CD4-positive, alpha-beta memory T cell (primary cell): ENCODE results near the gene SYNPR. TPM values are rescaled to one million over a fixed set of nuclear protein-coding genes. Genes with fewer than 3 reads are reported as not detected.

Experiments
- CTCF ChIA-PET: fragments of 350-600 bp; sonication (Branson Sonifier 250); formaldehyde crosslinking; loops from one replicate; lab custom pipeline; 2021; ENCODE audit warnings: inconsistent platforms; ENCODE audit not compliant: partially characterized antibody; lab: Charles Lee
- POLR2A ChIA-PET: fragments of 350-600 bp; sonication (Branson Sonifier 250); formaldehyde crosslinking; loops from one replicate; lab custom pipeline; 2021; ENCODE audit not compliant: partially characterized antibody; lab: Charles Lee
- DNase-seq, 5 donors: peaks; one replicate each; pipeline versions ENCODE4 v3.0.0 to v3.0.0-alpha.2; 2020 to 2022; ENCODE audit warnings: mixed read lengths in 1 of 5
- H3K27ac ChIP-seq: one replicate; pipeline ENCODE4 v1.7.0; 2013; ENCODE audit warnings: low read depth, low read length
- H3K27me3 ChIP-seq: 2 replicates; pipeline ENCODE4 v1.7.0; 2013; ENCODE audit warnings: mild to moderate bottlenecking, low read length, moderate library complexity; ENCODE audit not compliant: insufficient read depth
- H3K36me3 ChIP-seq: 2 replicates; pipeline ENCODE4 v1.7.0; 2013; ENCODE audit warnings: mild to moderate bottlenecking, low read length, moderate library complexity; ENCODE audit not compliant: insufficient read depth
- H3K4me1 ChIP-seq: 2 replicates; pipeline ENCODE4 v1.7.0; 2013; ENCODE audit warnings: mild to moderate bottlenecking, low read length, moderate library complexity; ENCODE audit not compliant: insufficient read depth
- H3K4me3 ChIP-seq, 2 donors: one replicate each; pipeline ENCODE4 v1.7.0; 2013; ENCODE audit warnings: low read length in 2 of 2, mild to moderate bottlenecking in 1 of 2
- H3K9me3 ChIP-seq, 2 donors: one replicate each; pipeline ENCODE4 v1.7.0; 2013; ENCODE audit warnings: low read length in 2 of 2, control low read depth in 1 of 2; ENCODE audit not compliant: control insufficient read depth in 1 of 2
- H3K27ac Mint-ChIP-seq, 7 donors: one replicate each; pipeline ENCODE4 v1.8.0; 2020 to 2021; ENCODE audit warnings: mixed read lengths in 7 of 7, mild to moderate bottlenecking in 6 of 7, inconsistent platforms in 3 of 7, moderate library complexity in 3 of 7
- H3K27me3 Mint-ChIP-seq, 2 donors: one replicate each; pipeline ENCODE4 v1.8.0; 2020 to 2021; ENCODE audit warnings: mixed read lengths in 2 of 2
- H3K36me3 Mint-ChIP-seq, 2 donors: one replicate each; pipeline ENCODE4 v1.8.0; 2020 to 2021; ENCODE audit warnings: mixed read lengths in 2 of 2, inconsistent platforms in 1 of 2, mild to moderate bottlenecking in 1 of 2
- H3K4me1 Mint-ChIP-seq, 4 donors: one replicate each; pipeline ENCODE4 v1.8.0; 2020 to 2021; ENCODE audit warnings: mixed read lengths in 4 of 4, mild to moderate bottlenecking in 1 of 4
- H3K4me3 Mint-ChIP-seq, 8 donors: one replicate each; pipeline ENCODE4 v1.8.0; 2020 to 2021; ENCODE audit warnings: mixed read lengths in 8 of 8, mild to moderate bottlenecking in 7 of 8, moderate library complexity in 6 of 8, inconsistent platforms in 3 of 8
- H3K9me3 Mint-ChIP-seq, 8 donors: one replicate each; pipeline ENCODE4 v1.8.0; 2020 to 2021; ENCODE audit warnings: mixed read lengths in 8 of 8, mild to moderate bottlenecking in 5 of 8, inconsistent platforms in 3 of 8, moderate library complexity in 1 of 8
- intact Hi-C: fragments of 100-400 bp; cut with micrococcal nuclease; formaldehyde crosslinking; loops from one replicate; pipeline ENCODE4 v1.15.1; 2023
- polyA plus RNA-seq, 2 donors: library from polyadenylated mRNA; unstranded; fragments of 300-500 nt; fragmentation: Illumina TruSeq; gene quantifications; one replicate each; pipeline ENCODE4 v1.2.3, GENCODE V29; 2021
- total RNA-seq, 2 experiments: library from RNA; stranded (reverse); gene quantifications; one replicate each; pipeline ENCODE4 v1.2.3, GENCODE V29; 2021

SYNPR gene
- total and polyA plus RNA-seq, 4 experiments from 2014 or later, result not detected

- peaks cover 0 to 2% (median 0%) of the 10 kb centered on the region in 8 donors for H3K9me3 Mint-ChIP-seq
- POLR2A ChIA-PET, result no interaction called here
- no peak overlapping the region for H3K27ac ChIP-seq
- H3K27me3 ChIP-seq, result no peaks in the 10 kb centered on the region
- no peaks in the 10 kb centered on the region for H3K4me1 Mint-ChIP-seq
- DNase-seq, result no peak
- no peaks in the 10 kb centered on the region for H3K4me1 ChIP-seq
- H3K4me3 ChIP-seq, result no peak overlapping the region
- no peaks in the 10 kb centered on the region for H3K36me3 ChIP-seq
- H3K27me3 Mint-ChIP-seq, result peaks cover 0 to 2% of the 10 kb centered on the region in 2 donors
- no peaks in the 10 kb centered on the region for H3K36me3 Mint-ChIP-seq
- H3K9me3 ChIP-seq, result no peaks in the 10 kb centered on the region
- no peak overlapping the region for H3K27ac Mint-ChIP-seq
- intact Hi-C loops, result no loop called here
- H3K4me3 Mint-ChIP-seq, result no peak overlapping the region
- CTCF ChIA-PET, result no interaction called here
These were observed 87.6 kb downstream of the SYNPR start for GRCh38 chr3:63365671-63366070.

DNA sequence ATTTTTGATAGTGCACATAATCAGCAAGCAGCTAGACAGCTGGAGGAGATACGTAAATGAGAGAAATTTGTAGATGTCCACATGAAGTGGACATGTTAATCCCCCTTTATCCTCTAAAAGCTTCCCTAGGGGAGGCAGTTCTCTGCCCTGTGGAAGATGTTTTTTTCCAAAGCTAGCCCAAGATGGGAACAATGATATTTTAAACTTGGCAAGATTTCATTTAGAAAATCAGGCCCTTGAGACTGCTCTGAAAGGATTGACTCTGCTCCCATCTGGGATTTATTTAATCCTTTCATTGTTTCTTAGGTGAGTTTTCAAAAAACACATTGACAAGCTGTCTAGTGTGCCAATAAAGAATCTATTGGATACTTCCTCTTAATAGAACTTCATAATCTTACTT is 92.0 kb downstream of the SYNPR start:
- H3K4me3 ChIP-seq, result no peak overlapping the region
- H3K4me1 ChIP-seq, result no peaks in the 10 kb centered on the region
- Mint-ChIP-seq H3K9me3 (peaks cover 0 to 2% (median 0%) of the 10 kb centered on the region in 8 donors), H3K4me3 (no peak overlapping the region), H3K4me1 (no peaks in the 10 kb centered on the region), H3K27me3 (peaks cover 0 to 5% of the 10 kb centered on the region in 2 donors), H3K36me3 (no peaks in the 10 kb centered on the region), H3K27ac (no peak overlapping the region)
- no peaks in the 10 kb centered on the region for H3K27me3 ChIP-seq
- no peak for DNase-seq
- intact Hi-C loops, result no loop called here
- no peaks in the 10 kb centered on the region for H3K9me3 ChIP-seq
- H3K36me3 ChIP-seq, result no peaks in the 10 kb centered on the region
- ChIA-PET CTCF (no interaction called here), POLR2A (no interaction called here)
- H3K27ac ChIP-seq, result no peak overlapping the region

DNA sequence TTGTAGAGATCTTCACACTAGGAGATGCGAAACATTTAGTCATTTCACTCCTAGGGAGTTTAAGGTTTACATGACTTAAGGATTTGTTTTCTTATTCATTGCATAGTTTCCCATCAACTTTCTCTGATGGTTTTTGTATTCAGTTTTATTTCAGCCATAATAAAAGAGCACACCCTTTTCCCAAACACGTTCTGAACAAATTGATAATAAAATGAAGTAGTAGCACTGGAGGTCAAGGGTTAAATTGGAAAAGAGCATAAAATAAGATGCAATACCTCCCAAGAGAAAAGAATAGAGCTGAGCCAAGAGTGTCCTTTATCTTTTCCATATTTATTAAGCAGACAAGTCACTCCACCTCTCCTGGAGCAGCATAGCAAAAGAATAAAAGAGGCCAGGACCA is 104.9 kb downstream of the SYNPR start:
- Histone ChIP-seq H3K9me3 (no peaks in the 10 kb centered on the region), H3K4me3 (no peak overlapping the region), H3K4me1 (no peaks in the 10 kb centered on the region), H3K36me3 (no peaks in the 10 kb centered on the region), H3K27me3 (no peaks in the 10 kb centered on the region), H3K27ac (no peak overlapping the region)
- ChIA-PET CTCF (no interaction called here), POLR2A (no interaction called here)
- no peak overlapping the region for H3K27ac Mint-ChIP-seq
- no peak for DNase-seq
- H3K9me3 Mint-ChIP-seq, result peaks cover 0 to 6% (median 1%) of the 10 kb centered on the region in 8 donors
- intact Hi-C loops, result no loop called here
- H3K4me1 Mint-ChIP-seq, result no peaks in the 10 kb centered on the region
- no peak overlapping the region for H3K4me3 Mint-ChIP-seq
- no peaks in the 10 kb centered on the region for H3K36me3 Mint-ChIP-seq
- H3K27me3 Mint-ChIP-seq, result no peaks in the 10 kb centered on the region

DNA sequence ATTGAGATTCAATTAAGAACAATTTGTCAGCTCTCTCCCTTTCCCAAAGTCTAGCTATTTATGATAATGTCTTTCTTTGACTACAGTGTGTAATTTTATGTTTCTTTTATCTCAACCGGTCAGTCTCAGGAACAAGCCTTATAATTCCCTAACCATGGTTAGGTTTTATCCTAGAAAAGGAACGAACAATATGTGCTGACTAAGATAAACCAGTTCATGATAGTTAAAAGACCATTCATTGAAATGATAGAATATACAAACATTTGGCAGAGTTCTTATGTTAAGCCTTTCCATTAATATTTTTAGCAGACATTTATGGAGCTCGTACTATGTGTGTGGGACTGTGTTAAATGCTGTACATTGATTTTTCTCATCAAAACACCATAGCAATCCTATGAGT is 106.3 kb downstream of the SYNPR start:
- CTCF ChIA-PET, result interaction anchor here (1.7 kb wide), 1 partner anchor 32 kb away, joined by 3 read pairs; no protein-coding TSS in a partner anchor
- Histone ChIP-seq H3K36me3 (no peaks in the 10 kb centered on the region), H3K4me1 (no peaks in the 10 kb centered on the region), H3K27me3 (no peaks in the 10 kb centered on the region), H3K4me3 (no peak overlapping the region), H3K27ac (no peak overlapping the region), H3K9me3 (no peaks in the 10 kb centered on the region)
- no peaks in the 10 kb centered on the region for H3K36me3 Mint-ChIP-seq
- POLR2A ChIA-PET, result no interaction called here
- intact Hi-C loops, result no loop called here
- no peaks in the 10 kb centered on the region for H3K27me3 Mint-ChIP-seq
- no peak overlapping the region for H3K4me3 Mint-ChIP-seq
- no peak for DNase-seq
- no peak overlapping the region for H3K27ac Mint-ChIP-seq
- H3K9me3 Mint-ChIP-seq, result peaks cover 0 to 6% (median 1%) of the 10 kb centered on the region in 8 donors
- no peaks in the 10 kb centered on the region for H3K4me1 Mint-ChIP-seq

DNA sequence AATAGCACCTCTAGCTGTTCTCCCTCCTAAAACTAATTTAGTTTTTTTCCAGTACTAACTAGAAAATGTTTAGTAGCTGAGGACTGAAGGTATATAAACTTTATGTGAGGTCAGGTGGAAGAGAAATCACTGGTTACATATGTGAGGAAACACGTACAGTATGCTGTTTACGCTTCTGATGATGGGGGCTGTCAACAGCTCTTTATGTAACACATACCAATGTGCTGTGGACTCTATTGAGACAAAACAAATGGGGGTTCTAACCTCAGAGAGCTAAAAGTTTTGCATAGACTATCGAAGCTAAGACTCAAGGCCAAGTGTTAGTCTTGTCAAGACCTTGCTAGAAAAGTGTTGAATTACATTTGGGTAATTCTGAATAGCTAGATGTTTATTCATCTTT is 107.5 kb downstream of the SYNPR start:
- peaks cover 0 to 4% (median 1%) of the 10 kb centered on the region in 8 donors for H3K9me3 Mint-ChIP-seq
- H3K9me3 ChIP-seq, result no peaks in the 10 kb centered on the region
- no peak overlapping the region for H3K27ac ChIP-seq
- H3K36me3 Mint-ChIP-seq, result no peaks in the 10 kb centered on the region
- H3K4me1 ChIP-seq, result no peaks in the 10 kb centered on the region
- intact Hi-C loops, result no loop called here
- CTCF ChIA-PET, result interaction anchor here (1.7 kb wide), 1 partner anchor 33 kb away, joined by 3 read pairs; no protein-coding TSS in a partner anchor
- H3K27ac Mint-ChIP-seq, result no peak overlapping the region
- H3K4me3 Mint-ChIP-seq, result no peak overlapping the region
- H3K4me1 Mint-ChIP-seq, result no peaks in the 10 kb centered on the region
- H3K27me3 Mint-ChIP-seq, result no peaks in the 10 kb centered on the region
- POLR2A ChIA-PET, result no interaction called here
- no peak overlapping the region for H3K4me3 ChIP-seq
- no peaks in the 10 kb centered on the region for H3K27me3 ChIP-seq
- no peak for DNase-seq
- H3K36me3 ChIP-seq, result no peaks in the 10 kb centered on the region

- Histone ChIP-seq H3K27ac (no peak overlapping the region), H3K4me3 (no peak overlapping the region), H3K27me3 (no peaks in the 10 kb centered on the region), H3K4me1 (no peaks in the 10 kb centered on the region), H3K9me3 (no peaks in the 10 kb centered on the region), H3K36me3 (no peaks in the 10 kb centered on the region)
- Mint-ChIP-seq H3K36me3 (no peaks in the 10 kb centered on the region), H3K27me3 (no peaks in the 10 kb centered on the region), H3K4me1 (no peaks in the 10 kb centered on the region), H3K4me3 (no peak overlapping the region), H3K27ac (no peak overlapping the region), H3K9me3 (peaks cover 0 to 6% (median under 1%) of the 10 kb centered on the region in 8 donors)
- CTCF ChIA-PET, result no interaction called here
- POLR2A ChIA-PET, result no interaction called here
- DNase-seq, result no peak
- intact Hi-C loops, result no loop called here
These were observed 108.5 kb downstream of the SYNPR start for GRCh38 chr3:63386568-63386967.

DNA sequence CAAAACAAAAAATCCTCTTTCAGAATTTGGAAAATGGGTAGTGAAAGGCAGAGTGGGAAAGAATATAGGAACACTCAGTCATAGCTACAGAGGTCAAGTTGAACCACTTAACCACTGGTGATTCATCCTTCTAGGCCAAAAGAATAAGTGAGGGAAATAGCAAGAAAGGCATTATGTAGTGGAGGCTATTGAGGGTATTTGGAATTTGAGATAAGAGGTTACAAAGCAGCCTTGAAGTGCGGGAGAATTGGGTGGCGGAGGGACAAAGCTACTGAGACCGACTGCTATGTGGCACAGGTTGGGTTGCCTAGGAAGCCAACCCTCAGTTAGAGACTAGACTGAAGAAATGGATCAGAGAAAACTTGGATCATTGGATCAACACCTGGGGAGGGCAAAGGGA is 109.5 kb downstream of the SYNPR start:
- Mint-ChIP-seq H3K4me1 (no peaks in the 10 kb centered on the region), H3K9me3 (peaks cover 0 to 6% (median 0%) of the 10 kb centered on the region in 8 donors), H3K36me3 (no peaks in the 10 kb centered on the region), H3K27ac (no peak overlapping the region), H3K4me3 (no peak overlapping the region), H3K27me3 (no peaks in the 10 kb centered on the region)
- Histone ChIP-seq H3K27me3 (no peaks in the 10 kb centered on the region), H3K9me3 (no peaks in the 10 kb centered on the region), H3K27ac (no peak overlapping the region), H3K4me1 (no peaks in the 10 kb centered on the region), H3K36me3 (no peaks in the 10 kb centered on the region), H3K4me3 (no peak overlapping the region)
- intact Hi-C loops, result no loop called here
- POLR2A ChIA-PET, result no interaction called here
- no peak for DNase-seq
- CTCF ChIA-PET, result no interaction called here
